Stomach smooth muscle (tissue), 2 donors: Measurements from ENCODE around the gene BRD4.

Source experiments
- H3K27ac ChIP-seq: one replicate; pipeline ENCODE4 v1.7.0; 2013; ENCODE audit warnings: mild to moderate bottlenecking, low read length, inconsistent platforms
- H3K27me3 ChIP-seq, 2 donors: one replicate each; pipeline ENCODE4 v1.7.0; 2013; ENCODE audit warnings: low read length in 2 of 2; ENCODE audit not compliant: insufficient read depth in 2 of 2, control insufficient read depth in 1 of 2
- H3K36me3 ChIP-seq, 2 donors: one replicate each; pipeline ENCODE4 v1.7.0; 2013; ENCODE audit warnings: low read length in 2 of 2; ENCODE audit not compliant: control insufficient read depth in 2 of 2, insufficient read depth in 2 of 2
- H3K4me1 ChIP-seq: one replicate; pipeline ENCODE4 v1.7.0; 2013; ENCODE audit warnings: low read length; ENCODE audit not compliant: control insufficient read depth, insufficient read depth
- H3K4me3 ChIP-seq, 2 donors: one replicate each; pipeline ENCODE4 v1.7.0; 2013; ENCODE audit warnings: low read length in 2 of 2
- H3K9ac ChIP-seq, 2 donors: one replicate each; pipeline ENCODE4 v1.7.0; 2013; ENCODE audit warnings: low read length in 2 of 2, mild to moderate bottlenecking in 1 of 2
- H3K9me3 ChIP-seq, 2 donors: one replicate each; pipeline ENCODE4 v1.7.0; 2013; ENCODE audit warnings: low read length in 2 of 2; ENCODE audit not compliant: control insufficient read depth in 2 of 2
- donor health status: healthy.
- donor health status: Pancreatic carcinoma.

The BRD4 gene

DNA sequence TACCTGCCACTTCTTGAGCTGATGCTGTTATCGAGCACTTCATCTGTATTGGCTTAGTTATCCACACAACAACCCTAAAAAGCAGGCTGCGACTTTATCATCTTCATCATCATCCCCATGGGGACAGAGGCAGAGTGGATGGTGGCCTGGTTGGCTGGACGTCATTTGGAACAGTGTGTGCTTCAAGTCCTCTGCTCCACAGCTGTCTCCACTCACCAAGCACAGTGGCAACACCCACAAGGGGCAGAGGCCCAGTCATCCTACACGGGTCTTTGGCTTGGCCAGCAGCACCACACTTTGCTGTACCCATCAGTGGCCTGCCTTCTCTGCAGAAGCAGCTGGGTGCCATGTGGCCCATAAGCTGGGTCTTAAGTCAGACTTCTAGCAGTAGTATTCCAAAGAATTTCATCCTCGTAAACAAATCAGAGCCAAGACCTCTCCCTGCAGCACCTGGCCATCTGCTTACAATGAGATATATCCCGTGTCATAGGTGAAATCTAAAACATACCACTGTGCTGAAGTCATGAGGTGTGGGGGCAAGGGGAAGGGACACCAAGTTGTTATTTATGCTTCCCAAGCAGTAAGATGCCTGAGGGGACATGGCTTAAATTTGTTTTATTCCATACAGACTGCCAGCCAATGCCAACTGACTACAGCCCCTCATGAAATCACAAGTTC, 52.2 kb downstream of the BRD4 start:
- peaks cover 0 to 1% of the 10 kb centered on the region in 2 donors for H3K36me3 ChIP-seq
- peaks cover 80% of the 10 kb centered on the region for H3K4me1 ChIP-seq
- no peaks in the 10 kb centered on the region for H3K27me3 ChIP-seq
- H3K9me3 ChIP-seq = no peaks in the 10 kb centered on the region
- H3K27ac ChIP-seq = peak overlapping the region; percentile 13
- peak overlapping the region; percentile 5 to 40 for H3K9ac ChIP-seq
- peak overlapping the region; percentile 21 to 22 for H3K4me3 ChIP-seq

DNA sequence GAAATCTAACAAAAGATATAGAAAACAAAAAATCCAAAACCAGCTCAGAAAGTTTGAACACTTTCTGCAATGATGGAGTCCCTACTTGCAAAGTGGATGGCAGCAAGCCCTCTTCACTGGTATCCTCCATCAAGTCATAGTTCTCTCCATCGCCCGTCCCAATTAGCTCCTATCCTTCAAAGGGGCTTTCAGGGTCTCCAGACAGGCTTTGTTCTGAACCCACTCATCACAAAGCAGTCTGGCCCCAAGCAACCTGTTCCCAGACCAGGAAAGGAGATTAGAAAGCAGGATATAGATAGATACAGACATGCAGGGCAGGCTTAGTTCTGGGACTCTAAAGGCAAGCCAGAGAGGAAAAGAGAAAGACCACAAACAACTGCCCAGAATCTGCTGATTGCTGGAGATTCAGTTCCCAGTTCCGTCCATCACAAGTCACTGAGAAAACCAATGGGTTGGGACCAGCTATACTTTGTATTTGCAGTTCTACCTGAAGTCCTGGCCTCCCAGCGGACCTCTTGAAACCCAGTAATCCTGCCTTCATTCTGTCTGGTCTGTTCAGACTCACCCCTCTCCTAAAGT, 52.9 kb downstream of the BRD4 start:
- Histone ChIP-seq H3K27ac (no peak overlapping the region), H3K36me3 (peaks cover 0 to 2% of the 10 kb centered on the region in 2 donors), H3K27me3 (no peaks in the 10 kb centered on the region), H3K9me3 (no peaks in the 10 kb centered on the region), H3K4me1 (peaks cover 80% of the 10 kb centered on the region), H3K9ac (no peak overlapping the region), H3K4me3 (no peak overlapping the region)

DNA sequence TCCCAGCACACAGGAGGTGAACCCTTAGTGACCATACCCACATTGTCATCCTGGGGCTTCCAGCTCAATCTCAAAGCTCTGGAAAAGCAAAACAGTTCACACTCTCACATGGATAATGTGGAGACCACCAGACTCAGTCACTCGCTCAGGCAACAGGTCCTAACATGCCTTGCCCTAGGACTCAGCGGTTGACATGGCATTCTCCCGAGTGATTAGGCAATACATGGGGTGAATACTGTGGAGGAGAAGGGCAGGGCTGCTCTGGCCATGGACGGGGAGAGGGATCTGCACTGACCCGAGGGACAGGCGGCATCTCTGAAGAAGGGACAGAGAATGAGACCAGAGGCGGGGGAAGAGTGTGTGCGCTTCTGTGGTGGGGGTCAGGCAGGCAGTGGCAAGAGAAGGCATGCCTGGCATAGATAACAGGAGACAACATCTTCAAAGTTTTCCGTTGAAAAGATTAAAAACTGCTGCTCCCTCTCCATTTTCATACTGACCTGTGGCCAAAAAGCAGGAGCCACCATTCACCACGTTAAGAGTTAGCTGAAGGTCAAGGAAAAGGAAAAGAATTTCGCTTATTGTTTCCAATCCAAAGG, 55.6 kb downstream of the BRD4 start:
- no peaks in the 10 kb centered on the region for H3K9me3 ChIP-seq
- no peak overlapping the region for H3K27ac ChIP-seq
- H3K27me3 ChIP-seq = no peaks in the 10 kb centered on the region
- peaks cover 74% of the 10 kb centered on the region for H3K4me1 ChIP-seq
- H3K9ac ChIP-seq = no peak overlapping the region
- H3K36me3 ChIP-seq = peaks cover 11 to 14% of the 10 kb centered on the region in 2 donors
- H3K4me3 ChIP-seq = no peak overlapping the region

DNA sequence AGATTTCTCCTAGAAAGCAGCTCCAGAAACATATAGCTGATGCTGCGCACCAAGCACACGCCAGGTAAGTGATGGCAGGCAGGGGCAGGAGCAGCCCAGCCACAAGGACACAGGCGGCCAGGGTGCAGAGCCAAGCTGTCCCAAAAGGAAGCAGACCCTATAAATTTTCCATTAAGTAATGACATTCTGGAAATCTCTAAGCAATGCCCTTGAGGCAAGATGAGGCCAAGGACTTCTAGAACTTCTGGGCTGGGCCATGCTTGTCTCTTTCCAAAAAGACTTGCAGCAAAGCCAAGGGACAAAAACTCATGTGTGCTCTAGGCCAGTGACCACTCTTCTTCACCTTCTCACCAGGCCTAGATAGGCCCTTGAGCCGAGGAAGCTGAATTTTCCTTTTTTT, 57.9 kb downstream of the BRD4 start:
- peaks cover 60% of the 10 kb centered on the region for H3K4me1 ChIP-seq
- H3K9ac ChIP-seq = no peak overlapping the region
- H3K4me3 ChIP-seq = peak overlapping the region in 1 of 2 donors; percentile 22
- H3K9me3 ChIP-seq = no peaks in the 10 kb centered on the region
- no peaks in the 10 kb centered on the region for H3K27me3 ChIP-seq
- H3K36me3 ChIP-seq = peaks cover 20 to 30% of the 10 kb centered on the region in 2 donors
- H3K27ac ChIP-seq = no peak overlapping the region

DNA sequence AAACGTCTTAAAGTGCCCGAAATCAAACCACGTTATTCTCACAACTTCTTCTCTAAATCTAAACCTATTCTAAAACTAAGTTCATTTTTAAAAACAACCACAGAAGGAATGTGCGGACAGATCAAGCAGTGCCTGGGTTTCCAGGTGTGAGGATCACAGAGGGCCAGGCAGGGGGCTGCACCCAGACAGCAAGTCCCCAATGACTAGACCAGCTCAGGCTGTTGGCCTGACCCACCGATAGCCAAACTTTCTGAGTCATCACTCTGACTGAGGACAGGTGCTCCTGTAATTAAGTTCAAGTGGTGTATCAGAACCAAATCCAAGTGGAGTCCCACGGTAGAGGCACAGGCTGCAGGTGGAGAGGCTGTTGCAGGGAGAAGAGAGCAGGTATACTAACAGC, 62.5 kb downstream of the BRD4 start:
- H3K27ac ChIP-seq = no peak overlapping the region

DNA sequence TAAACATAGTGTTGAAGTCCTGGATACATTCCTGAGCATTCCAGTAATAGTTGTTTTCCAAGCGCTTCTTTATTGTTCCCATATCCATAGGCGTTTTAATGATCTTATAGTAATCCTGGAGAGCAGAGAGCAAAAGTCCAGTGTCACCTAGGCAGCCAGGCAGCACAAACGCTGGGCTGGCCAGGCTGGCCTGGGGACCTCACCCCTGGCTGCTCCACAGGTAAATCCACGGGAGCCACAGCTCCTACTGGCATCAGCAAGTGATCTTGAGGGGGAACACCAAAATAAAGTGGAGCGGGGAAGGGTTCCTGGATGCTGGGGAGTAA, 63.4 kb downstream of the BRD4 start:
- H3K27me3 ChIP-seq = no peaks in the 10 kb centered on the region
- no peak overlapping the region for H3K9ac ChIP-seq
- H3K4me3 ChIP-seq = no peak overlapping the region
- peaks cover 63% of the 10 kb centered on the region for H3K4me1 ChIP-seq
- H3K27ac ChIP-seq = no peak overlapping the region
- H3K9me3 ChIP-seq = no peaks in the 10 kb centered on the region
- peaks cover 26 to 55% of the 10 kb centered on the region in 2 donors for H3K36me3 ChIP-seq

More for the DNA sequence above, 62.5 kb downstream of the BRD4 start:
- H3K9ac ChIP-seq = no peak overlapping the region
- no peaks in the 10 kb centered on the region for H3K9me3 ChIP-seq
- H3K4me3 ChIP-seq = no peak overlapping the region
- no peaks in the 10 kb centered on the region for H3K27me3 ChIP-seq
- H3K4me1 ChIP-seq = peaks cover 63% of the 10 kb centered on the region
- H3K36me3 ChIP-seq = peaks cover 25 to 46% of the 10 kb centered on the region in 2 donors

DNA sequence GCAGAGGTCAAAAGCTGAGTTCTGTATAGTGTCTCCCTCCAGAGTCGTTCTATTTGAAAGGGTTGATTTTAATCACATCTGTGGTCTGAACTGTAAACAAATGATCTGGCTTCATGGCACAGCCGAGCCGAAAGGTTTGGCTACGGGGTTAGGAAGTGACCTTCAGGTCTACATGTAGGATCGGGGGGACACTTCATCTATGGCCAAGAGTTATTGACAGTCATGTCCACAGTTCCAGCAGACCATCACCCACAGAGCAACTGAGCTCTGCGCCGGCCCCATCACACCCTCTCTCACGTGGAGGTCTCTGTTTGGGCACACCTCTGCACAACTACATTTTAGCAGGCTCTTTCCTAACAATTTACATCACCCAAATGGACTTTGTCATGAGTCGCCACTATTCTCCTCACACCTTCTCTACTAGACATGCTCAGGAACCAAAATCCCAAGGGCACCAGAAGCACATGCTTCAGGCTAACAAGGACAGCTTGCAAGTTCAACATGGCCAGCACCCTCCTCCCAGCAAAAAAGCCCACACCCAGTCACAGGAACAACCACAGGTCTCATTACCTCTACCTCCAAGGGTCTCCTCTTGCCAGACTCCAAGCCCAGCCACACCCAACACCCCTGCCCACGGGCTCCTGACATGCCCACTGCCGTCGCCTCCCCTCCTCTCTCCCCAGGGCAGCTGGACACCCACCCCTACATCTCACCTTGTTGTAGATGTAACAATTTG, 64.0 kb downstream of the BRD4 start:
- H3K4me3 ChIP-seq = no peak overlapping the region
- peak overlapping the region; percentile 24 for H3K27ac ChIP-seq
- H3K9me3 ChIP-seq = no peaks in the 10 kb centered on the region
- no peaks in the 10 kb centered on the region for H3K27me3 ChIP-seq
- H3K9ac ChIP-seq = no peak overlapping the region
- H3K36me3 ChIP-seq = peaks cover 31 to 60% of the 10 kb centered on the region in 2 donors
- H3K4me1 ChIP-seq = peaks cover 63% of the 10 kb centered on the region

DNA sequence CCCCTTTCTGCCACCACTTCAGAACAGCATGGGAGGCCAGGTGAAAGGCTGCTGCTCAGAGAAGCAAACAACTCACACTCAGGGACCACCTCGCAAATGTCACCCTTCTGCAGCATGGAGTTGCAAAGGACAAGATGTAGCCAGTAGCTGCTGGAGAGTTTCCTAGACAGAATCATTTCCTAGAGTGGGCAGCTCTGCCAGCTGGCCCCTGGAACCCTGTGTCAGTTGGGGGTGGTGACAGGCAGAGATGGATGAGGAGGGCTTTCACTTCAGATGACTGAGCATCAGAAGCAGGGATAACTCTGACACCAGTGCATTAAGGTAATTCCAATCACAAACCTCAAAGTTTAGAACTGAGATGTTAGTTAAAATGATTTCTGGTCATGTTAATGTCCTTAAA, 65.7 kb downstream of the BRD4 start:
- Histone ChIP-seq H3K4me3 (peak overlapping the region in 1 of 2 donors; percentile 3), H3K9ac (no peak overlapping the region), H3K9me3 (no peaks in the 10 kb centered on the region), H3K4me1 (peaks cover 56% of the 10 kb centered on the region), H3K27ac (peak overlapping the region; percentile 80), H3K27me3 (no peaks in the 10 kb centered on the region), H3K36me3 (peaks cover 28 to 61% of the 10 kb centered on the region in 2 donors)

DNA sequence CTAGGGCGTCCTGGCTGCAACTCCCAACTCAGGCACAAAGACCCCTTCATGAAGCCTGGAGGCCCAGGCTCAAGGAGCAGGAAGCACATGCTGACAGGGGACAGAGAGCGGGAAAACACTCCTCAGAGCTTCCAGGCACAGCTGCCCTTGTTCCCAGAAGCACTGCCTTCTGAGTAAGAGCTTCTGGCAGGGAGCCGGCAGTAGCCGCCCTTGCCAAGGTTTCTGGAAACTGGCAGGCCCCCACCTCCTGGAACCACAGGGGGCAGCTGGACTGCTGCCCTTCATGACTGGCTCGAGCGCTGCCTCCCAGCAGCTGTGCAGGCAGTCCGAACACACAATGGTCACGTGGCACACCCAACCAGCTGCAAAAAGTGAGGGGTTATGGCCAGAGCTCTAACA, 66.5 kb downstream of the BRD4 start:
- Histone ChIP-seq H3K4me3 (peak overlapping the region in 1 of 2 donors; percentile 29), H3K4me1 (peaks cover 51% of the 10 kb centered on the region), H3K9me3 (no peaks in the 10 kb centered on the region), H3K9ac (peak overlapping the region in 1 of 2 donors; percentile 74), H3K36me3 (peaks cover 23 to 56% of the 10 kb centered on the region in 2 donors), H3K27me3 (no peaks in the 10 kb centered on the region), H3K27ac (peak overlapping the region; percentile 80)

DNA sequence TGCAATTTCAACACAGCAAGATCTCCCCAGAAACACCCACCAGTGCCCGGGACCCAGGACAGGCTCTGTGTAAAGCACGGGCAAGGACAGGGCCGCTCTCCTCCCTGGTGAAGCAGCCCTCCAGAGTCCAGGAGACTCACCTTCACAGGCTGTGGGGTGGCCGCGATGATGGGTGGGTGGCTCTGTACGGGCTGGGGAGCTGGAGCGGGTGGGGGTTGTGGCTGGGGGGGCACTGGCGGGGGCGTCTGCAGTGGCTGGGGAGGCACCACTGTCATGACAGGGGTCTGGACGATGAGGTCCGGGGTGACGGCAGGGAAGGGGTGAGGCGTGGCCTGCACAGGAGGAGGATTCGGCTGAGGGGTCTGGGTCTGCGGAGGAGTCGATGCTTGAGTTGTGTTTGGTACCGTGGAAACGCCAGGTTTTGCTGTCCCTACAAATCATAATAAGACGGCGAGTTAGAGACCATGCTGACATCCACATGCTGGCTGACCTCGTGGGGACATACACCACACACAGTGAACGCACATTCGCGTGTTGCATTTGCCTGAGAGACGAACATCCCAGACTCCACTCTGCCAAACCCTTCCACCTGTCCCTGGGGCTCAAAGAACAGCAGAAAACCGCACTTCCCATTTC, 67.0 kb downstream of the BRD4 start:
- Histone ChIP-seq H3K4me1 (peaks cover 51% of the 10 kb centered on the region), H3K9ac (peak overlapping the region in 1 of 2 donors; percentile 74), H3K36me3 (peaks cover 28 to 54% of the 10 kb centered on the region in 2 donors), H3K9me3 (no peaks in the 10 kb centered on the region), H3K27ac (peak overlapping the region; percentile 80), H3K27me3 (no peaks in the 10 kb centered on the region), H3K4me3 (peak overlapping the region in 1 of 2 donors; percentile 29)
